Measurements from ENCODE around the gene ARFGEF2. TPM values are rescaled to one million over a fixed set of nuclear protein-coding genes. Genes with fewer than 3 reads are reported as not detected.

The ARFGEF2 gene
- polyA plus RNA-seq, 1 experiment = 15.5 TPM

GRCh38 chr20:48938670-48939069 lies 17.2 kb downstream of the ARFGEF2 start:
- POLR2A ChIA-PET = no interaction called here
- TF ChIP-seq, protein P1, sequence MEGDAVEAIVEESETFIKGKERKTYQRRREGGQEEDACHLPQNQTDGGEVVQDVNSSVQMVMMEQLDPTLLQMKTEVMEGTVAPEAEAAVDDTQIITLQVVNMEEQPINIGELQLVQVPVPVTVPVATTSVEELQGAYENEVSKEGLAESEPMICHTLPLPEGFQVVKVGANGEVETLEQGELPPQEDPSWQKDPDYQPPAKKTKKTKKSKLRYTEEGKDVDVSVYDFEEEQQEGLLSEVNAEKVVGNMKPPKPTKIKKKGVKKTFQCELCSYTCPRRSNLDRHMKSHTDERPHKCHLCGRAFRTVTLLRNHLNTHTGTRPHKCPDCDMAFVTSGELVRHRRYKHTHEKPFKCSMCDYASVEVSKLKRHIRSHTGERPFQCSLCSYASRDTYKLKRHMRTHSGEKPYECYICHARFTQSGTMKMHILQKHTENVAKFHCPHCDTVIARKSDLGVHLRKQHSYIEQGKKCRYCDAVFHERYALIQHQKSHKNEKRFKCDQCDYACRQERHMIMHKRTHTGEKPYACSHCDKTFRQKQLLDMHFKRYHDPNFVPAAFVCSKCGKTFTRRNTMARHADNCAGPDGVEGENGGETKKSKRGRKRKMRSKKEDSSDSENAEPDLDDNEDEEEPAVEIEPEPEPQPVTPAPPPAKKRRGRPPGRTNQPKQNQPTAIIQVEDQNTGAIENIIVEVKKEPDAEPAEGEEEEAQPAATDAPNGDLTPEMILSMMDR (IDR thresholded peaks at IDR 0.05; ENCODE audit: insufficient read depth, low read depth, low read length) = no peak

GRCh38 chr20:48940170-48940569 lies 18.7 kb downstream of the ARFGEF2 start:
- H3K4me3 ChIP-seq (ENCODE audit: low read depth, low read length) = no peak overlapping the region
- CTCF ChIA-PET = no interaction called here
- H3K27me3 ChIP-seq (ENCODE audit: control insufficient read depth, insufficient read depth, low read length) = no peaks in the 10 kb centered on the region
- H3K36me3 ChIP-seq (ENCODE audit: control insufficient read depth, insufficient read depth, low read length) = peaks cover 5% of the 10 kb centered on the region
- POLR2A ChIA-PET = no interaction called here
- DNase-seq (ENCODE audit: low read depth) = no peak
- TF ChIP-seq, protein P1 (IDR thresholded peaks at IDR 0.05; ENCODE audit: insufficient read depth, low read depth, low read length) = no peak

More at GRCh38 chr20:48938670-48939069, 17.2 kb downstream of the ARFGEF2 start:
- no peak for DNase-seq (ENCODE audit: low read depth)
- CTCF ChIA-PET = interaction anchor here (0.6 to 1.5 kb wide), 4 partner anchors 10 to 34 kb away, joined by 3 read pairs; no protein-coding TSS in a partner anchor
- Histone ChIP-seq H3K27me3 (ENCODE audit: control insufficient read depth, insufficient read depth, low read length) (no peaks in the 10 kb centered on the region), H3K4me3 (ENCODE audit: low read depth, low read length) (no peak overlapping the region), H3K36me3 (ENCODE audit: control insufficient read depth, insufficient read depth, low read length) (peaks cover 1% of the 10 kb centered on the region)

DNA sequence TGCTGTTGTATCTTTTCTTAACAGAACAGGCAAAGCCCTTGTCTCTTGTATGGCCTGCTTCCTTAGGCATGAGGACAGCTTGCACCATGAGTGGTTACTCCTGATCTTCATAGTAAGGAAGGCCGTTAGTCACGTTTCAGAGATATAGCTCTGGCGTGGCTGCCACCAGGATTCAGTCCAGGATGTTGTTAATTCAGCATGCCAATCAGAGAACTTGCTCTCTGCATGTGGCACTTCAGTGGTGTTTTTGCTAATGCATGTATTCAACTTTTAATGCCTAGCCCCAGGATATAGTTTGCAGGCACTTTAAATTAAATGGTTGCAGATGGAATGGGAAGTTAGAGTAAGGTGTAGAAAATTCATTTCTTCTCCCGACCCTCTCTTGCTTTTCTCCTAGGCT lies 20.0 kb downstream of the ARFGEF2 start:
- H3K27me3 ChIP-seq (ENCODE audit: control insufficient read depth, insufficient read depth, low read length) = no peaks in the 10 kb centered on the region
- CTCF ChIA-PET = interaction anchor here (1.1 kb wide), 1 partner anchor 9 kb away, joined by 5 read pairs; no protein-coding TSS in a partner anchor
- H3K4me3 ChIP-seq (ENCODE audit: low read depth, low read length) = no peak overlapping the region
- TF ChIP-seq, protein P1 (IDR thresholded peaks at IDR 0.05; ENCODE audit: insufficient read depth, low read depth, low read length) = no peak
- POLR2A ChIA-PET = no interaction called here
- peaks cover 7% of the 10 kb centered on the region for H3K36me3 ChIP-seq (ENCODE audit: control insufficient read depth, insufficient read depth, low read length)
- no peak for DNase-seq (ENCODE audit: low read depth)

GRCh38 chr20:48942730-48943129 lies 21.2 kb downstream of the ARFGEF2 start:
- ChIA-PET CTCF (no interaction called here), POLR2A (no interaction called here)
- no peak for DNase-seq (ENCODE audit: low read depth)
- TF ChIP-seq, protein P1 (IDR thresholded peaks at IDR 0.05; ENCODE audit: insufficient read depth, low read depth, low read length) = no peak
- Histone ChIP-seq H3K27me3 (ENCODE audit: control insufficient read depth, insufficient read depth, low read length) (no peaks in the 10 kb centered on the region), H3K4me3 (ENCODE audit: low read depth, low read length) (no peak overlapping the region), H3K36me3 (ENCODE audit: control insufficient read depth, insufficient read depth, low read length) (peaks cover 7% of the 10 kb centered on the region)

- ChIA-PET POLR2A (no interaction called here), CTCF (no interaction called here)
- Histone ChIP-seq H3K27me3 (ENCODE audit: control insufficient read depth, insufficient read depth, low read length) (no peaks in the 10 kb centered on the region), H3K4me3 (ENCODE audit: low read depth, low read length) (no peak overlapping the region), H3K36me3 (ENCODE audit: control insufficient read depth, insufficient read depth, low read length) (peaks cover 12% of the 10 kb centered on the region)
- TF ChIP-seq, protein P1 (IDR thresholded peaks at IDR 0.05; ENCODE audit: insufficient read depth, low read depth, low read length) = no peak
- no peak for DNase-seq (ENCODE audit: low read depth)
These were observed 23.3 kb downstream of the ARFGEF2 start for GRCh38 chr20:48944663-48945297.
